ENCODE results near the gene AJAP1. TPM values are rescaled to one million over a fixed set of nuclear protein-coding genes. Genes with fewer than 3 reads are reported as not detected.

AJAP1 gene
- total RNA-seq, 4 donors from 2014 or later, result under 0.01 to 0.21 (median 0.10) TPM

- H3K27me3 ChIP-seq, result no peaks in the 10 kb centered on the region
- H3K4me1 ChIP-seq, result no peaks in the 10 kb centered on the region
- DNase-seq (ENCODE audit: low spot score in 2 of 2), result no peak
- TF ChIP-seq CTCF (IDR thresholded peaks at IDR 0.05) (no peak), EP300 (IDR thresholded peaks at IDR 0.05) (no peak), POLR2A (IDR thresholded peaks at IDR 0.05) (no peak)
- H3K9me3 ChIP-seq, result no peaks in the 10 kb centered on the region
- no peak overlapping the region for H3K27ac ChIP-seq
- H3K4me3 ChIP-seq, result no peak overlapping the region
- H3K36me3 ChIP-seq, result no peaks in the 10 kb centered on the region
- WGBS, 2 donors, result 92% methylated on average over 14 to 17 of the region's 17 CpGs
Measured at GRCh38 chr1:4784761-4785160, 130.4 kb downstream of the AJAP1 start.

- TF ChIP-seq POLR2A (IDR thresholded peaks at IDR 0.05), result no peak
- TF ChIP-seq CTCF (IDR thresholded peaks at IDR 0.05), result no peak
- no peak for TF ChIP-seq EP300 (IDR thresholded peaks at IDR 0.05)
- no peak for DNase-seq (ENCODE audit: low spot score in 2 of 2)
- Histone ChIP-seq H3K27ac (no peak overlapping the region), H3K4me3 (no peak overlapping the region), H3K9me3 (no peaks in the 10 kb centered on the region), H3K27me3 (no peaks in the 10 kb centered on the region), H3K36me3 (no peaks in the 10 kb centered on the region), H3K4me1 (no peaks in the 10 kb centered on the region)
- WGBS, 2 donors, result 79 to 84% methylated on average over 8 of the region's 8 CpGs
Measured at GRCh38 chr1:4786055-4786454, 131.6 kb downstream of the AJAP1 start.

GRCh38 chr1:4787551-4787950 lies 133.1 kb downstream of the AJAP1 start:
- TF ChIP-seq POLR2A (IDR thresholded peaks at IDR 0.05) (no peak), CTCF (IDR thresholded peaks at IDR 0.05) (no peak), EP300 (IDR thresholded peaks at IDR 0.05) (no peak)
- 80 to 83% methylated on average over 5 of the region's 5 CpGs for WGBS, 2 donors
- Histone ChIP-seq H3K36me3 (no peaks in the 10 kb centered on the region), H3K4me3 (no peak overlapping the region), H3K9me3 (no peaks in the 10 kb centered on the region), H3K27me3 (no peaks in the 10 kb centered on the region), H3K4me1 (no peaks in the 10 kb centered on the region), H3K27ac (no peak overlapping the region)
- no peak for DNase-seq (ENCODE audit: low spot score in 2 of 2)

GRCh38 chr1:4792565-4792964 lies 138.2 kb downstream of the AJAP1 start:
- Histone ChIP-seq H3K27ac (no peak overlapping the region), H3K4me1 (no peaks in the 10 kb centered on the region), H3K4me3 (no peak overlapping the region), H3K36me3 (no peaks in the 10 kb centered on the region), H3K9me3 (peaks cover 0 to 34% (median 0%) of the 10 kb centered on the region in 4 donors), H3K27me3 (no peaks in the 10 kb centered on the region)
- 48 to 56% methylated on average over 4 of the region's 4 CpGs for WGBS, 2 donors
- no peak for DNase-seq (ENCODE audit: low spot score in 2 of 2)
- TF ChIP-seq CTCF (IDR thresholded peaks at IDR 0.05) (no peak), POLR2A (IDR thresholded peaks at IDR 0.05) (no peak), EP300 (IDR thresholded peaks at IDR 0.05) (no peak)

GRCh38 chr1:4794020-4794780 lies 139.8 kb downstream of the AJAP1 start:
- TF ChIP-seq CTCF (IDR thresholded peaks at IDR 0.05) (no peak), EP300 (IDR thresholded peaks at IDR 0.05) (no peak)
- no peak for DNase-seq (ENCODE audit: low spot score in 2 of 2)
- Histone ChIP-seq H3K27ac (no peak overlapping the region), H3K4me1 (no peaks in the 10 kb centered on the region), H3K36me3 (no peaks in the 10 kb centered on the region), H3K4me3 (no peak overlapping the region), H3K27me3 (no peaks in the 10 kb centered on the region), H3K9me3 (peaks cover 0 to 41% (median 0%) of the 10 kb centered on the region in 4 donors)
- 87 to 89% methylated on average over 6 of the region's 6 CpGs for WGBS, 2 donors
